Measurements from ENCODE around the gene HMX2.

The HMX2 gene

DNA sequence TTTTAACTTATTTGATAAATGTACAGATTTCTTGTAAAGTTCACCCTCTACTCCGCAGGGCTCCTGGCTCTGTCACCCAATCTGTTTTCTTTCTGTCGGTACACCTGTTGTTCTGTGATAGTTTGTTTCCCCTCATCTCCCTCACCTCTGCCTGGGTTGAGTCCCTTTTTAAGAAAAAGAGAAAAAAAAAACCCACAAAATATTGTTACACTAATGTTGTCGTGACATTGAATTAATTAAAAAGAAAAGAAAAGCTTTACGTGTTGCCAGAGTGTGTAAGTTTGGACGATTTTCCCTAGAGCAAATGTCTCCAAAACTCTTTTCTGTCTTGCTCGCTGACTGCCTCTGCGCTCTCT is 8.8 kb upstream of the HMX2 start:
- DNase-seq (ENCODE audit: low read depth) = no peak

- no peak for DNase-seq (ENCODE audit: low read depth)
These were observed 8.3 kb upstream of the HMX2 start for GRCh38 chr10:123139521-123140163.

DNA sequence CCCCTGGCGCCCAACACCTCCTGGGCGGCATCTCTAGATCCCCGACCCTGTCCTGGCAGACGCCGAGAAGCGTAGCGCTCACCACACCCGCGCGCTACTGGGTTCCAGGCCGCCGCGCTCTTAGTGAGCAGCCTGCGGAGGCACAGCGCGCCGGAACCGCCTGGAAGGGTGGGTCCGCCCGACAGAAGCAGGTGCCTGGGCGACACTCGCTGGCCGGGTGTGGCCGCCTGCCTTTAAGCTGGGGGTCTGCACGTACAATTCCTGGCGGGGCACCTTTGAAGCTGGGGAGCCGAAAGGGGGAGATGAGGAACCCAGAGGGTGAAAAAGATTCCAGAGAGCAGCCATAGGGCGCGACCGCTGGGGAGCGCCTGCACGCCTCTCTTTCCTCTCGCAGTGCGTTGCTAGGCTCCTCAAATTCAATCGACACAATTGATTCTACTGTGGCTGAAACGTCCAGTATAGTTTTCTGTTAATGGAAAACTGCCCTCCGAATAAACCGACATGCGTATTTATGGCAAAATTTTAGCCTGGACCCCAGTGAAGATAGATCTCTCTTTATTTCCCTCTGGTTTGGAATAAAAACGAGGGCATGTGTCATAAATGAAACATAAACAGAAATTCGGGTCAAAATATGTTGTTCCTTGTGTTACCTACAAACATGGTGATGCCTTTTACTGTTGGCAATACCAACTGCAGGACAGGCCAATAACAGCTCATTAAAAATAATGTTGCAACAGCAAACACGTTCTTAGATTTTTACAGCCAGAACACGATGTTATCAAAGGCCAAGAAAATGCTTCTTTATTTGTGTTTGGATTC is 7.6 kb upstream of the HMX2 start:
- no peak for DNase-seq (ENCODE audit: low read depth)

GRCh38 chr10:123140983-123141390 is 6.9 kb upstream of the HMX2 start:
- no peak for DNase-seq (ENCODE audit: low read depth)

DNA sequence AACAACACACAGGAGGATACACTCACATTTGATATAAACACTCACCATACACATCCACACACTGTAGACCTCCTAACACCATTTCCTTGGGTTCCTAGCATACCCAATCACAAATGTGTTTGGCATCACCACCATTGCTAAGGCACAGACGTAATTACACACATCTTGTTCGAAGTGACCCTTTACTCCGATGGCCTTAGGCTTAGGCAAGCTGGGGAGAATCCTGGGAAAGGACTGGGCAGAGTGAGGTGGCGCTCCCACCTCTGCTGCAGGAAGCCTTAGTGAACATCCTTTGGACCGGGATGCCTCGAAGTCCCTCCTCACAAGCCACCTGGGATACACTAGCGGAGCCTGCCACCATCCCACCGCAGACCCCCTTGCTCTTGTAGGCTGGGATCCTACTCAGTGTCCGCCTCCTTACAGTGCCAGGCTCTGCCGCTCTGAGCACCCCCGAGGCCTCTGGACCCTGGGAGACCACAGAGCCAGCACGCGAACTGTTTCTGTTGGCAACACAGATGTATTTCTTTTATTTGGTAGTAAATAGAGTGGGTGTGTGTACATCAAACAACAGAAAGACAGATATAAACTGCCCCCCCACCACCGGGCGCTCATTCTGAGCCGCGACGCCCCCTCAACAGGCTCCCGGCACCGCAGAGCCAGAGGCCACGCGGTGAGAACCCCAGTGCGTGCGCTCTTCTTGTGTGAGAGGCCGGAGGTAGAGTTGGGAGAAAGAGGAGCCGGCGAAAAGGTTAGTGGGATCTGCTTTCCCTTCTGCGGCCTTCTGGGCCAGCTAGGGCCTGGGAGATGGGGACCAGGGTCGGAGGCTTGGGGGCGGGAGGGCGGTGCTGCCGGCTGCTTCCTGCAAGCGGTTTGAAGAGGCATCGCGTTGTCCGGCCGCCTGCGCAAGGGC is 5.9 kb upstream of the HMX2 start:
- no peak for DNase-seq (ENCODE audit: low read depth)

- DNase-seq (ENCODE audit: low read depth) = no peak
These were observed 5.2 kb upstream of the HMX2 start for GRCh38 chr10:123142701-123143161.

GRCh38 chr10:123143162-123143824 is 4.6 kb upstream of the HMX2 start:
- no peak for DNase-seq (ENCODE audit: low read depth)

DNA sequence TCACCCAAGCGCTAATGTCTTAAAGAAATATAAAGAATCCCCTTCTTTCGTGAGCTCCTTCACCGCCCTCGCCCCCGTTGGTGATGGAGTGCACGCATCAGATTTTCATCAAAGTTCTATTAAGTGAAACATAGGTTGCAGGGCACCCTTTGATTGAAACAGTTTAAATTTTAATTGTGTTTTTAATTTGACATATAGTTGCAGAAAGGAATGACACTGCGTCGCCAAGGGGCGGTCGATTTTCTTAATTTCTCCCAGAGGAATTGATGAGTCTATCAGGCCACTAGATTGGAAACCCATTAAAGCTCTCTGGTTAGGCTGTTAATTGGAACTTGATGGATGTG is 4.1 kb upstream of the HMX2 start:
- DNase-seq (ENCODE audit: low read depth) = no peak

DNA sequence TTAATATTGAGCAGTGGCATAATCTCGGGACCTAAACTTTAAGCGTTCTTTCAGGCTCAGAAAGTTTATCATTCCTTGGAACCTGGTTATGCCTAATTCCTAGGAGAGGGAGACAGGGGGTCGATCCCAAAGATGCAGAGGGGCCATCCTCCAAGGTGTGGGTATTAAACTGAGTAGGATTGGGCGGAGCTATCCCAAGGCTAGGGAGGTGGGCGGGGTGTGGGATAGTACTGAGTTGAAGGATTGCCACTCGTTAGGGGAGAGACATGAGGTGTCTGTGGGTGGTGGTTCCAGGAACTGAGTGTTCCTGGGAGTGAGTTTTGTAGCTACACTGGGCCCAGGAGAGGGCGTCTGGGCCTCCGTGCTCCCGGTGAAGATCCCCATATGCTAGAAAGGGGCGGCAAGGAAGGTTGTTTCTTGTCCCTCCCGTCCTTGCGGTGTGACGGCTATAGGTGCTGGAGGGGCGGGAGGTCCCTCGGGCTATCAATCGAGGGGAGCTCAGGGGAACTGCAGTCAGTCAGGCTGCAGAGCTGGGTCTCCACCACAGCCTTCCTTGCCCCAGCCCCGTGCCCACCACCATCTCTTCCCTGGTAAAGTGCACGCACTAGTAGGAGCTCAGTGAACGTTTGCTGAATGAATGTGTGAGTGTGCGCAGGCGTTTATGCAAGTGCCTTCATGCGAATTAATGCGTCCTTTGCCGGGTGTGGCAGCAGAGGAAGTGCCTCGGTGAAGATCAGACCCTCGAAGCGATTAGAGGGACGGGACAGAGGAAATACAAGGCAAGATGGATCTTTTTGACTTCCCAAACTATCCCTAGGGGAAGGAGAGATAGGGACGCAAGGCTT is 3.0 kb upstream of the HMX2 start:
- no peak for DNase-seq (ENCODE audit: low read depth)

DNA sequence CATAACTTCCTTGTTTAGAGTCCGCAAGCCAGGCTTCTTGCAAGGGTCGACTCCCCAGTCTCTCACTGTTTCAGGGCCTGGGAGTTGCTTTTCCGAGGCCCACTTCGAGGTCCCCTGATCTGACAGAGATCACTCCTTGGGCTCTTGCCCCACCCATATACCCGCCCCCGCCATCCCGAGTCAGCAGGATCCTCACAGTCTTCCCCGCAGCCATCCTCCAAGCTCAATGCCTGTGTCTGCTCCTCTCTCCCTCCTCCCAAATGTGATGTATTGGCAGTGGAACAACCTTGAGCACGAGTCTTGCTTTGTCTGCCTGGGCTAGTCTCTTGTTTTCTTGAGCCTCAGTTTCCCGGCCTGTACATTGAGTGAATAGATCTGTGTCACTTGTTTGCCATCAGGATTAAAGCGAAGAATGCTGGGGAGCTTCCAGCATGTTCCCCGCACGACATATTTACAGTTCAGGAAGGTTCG is 2.4 kb upstream of the HMX2 start:
- no peak for DNase-seq (ENCODE audit: low read depth)

- DNase-seq (ENCODE audit: low read depth) = no peak
These were observed 1.7 kb upstream of the HMX2 start for GRCh38 chr10:123146013-123146893.

GRCh38 chr10:123146894-123147634 is 872 bp upstream of the HMX2 start:
- DNase-seq (ENCODE audit: low read depth) = no peak

DNA sequence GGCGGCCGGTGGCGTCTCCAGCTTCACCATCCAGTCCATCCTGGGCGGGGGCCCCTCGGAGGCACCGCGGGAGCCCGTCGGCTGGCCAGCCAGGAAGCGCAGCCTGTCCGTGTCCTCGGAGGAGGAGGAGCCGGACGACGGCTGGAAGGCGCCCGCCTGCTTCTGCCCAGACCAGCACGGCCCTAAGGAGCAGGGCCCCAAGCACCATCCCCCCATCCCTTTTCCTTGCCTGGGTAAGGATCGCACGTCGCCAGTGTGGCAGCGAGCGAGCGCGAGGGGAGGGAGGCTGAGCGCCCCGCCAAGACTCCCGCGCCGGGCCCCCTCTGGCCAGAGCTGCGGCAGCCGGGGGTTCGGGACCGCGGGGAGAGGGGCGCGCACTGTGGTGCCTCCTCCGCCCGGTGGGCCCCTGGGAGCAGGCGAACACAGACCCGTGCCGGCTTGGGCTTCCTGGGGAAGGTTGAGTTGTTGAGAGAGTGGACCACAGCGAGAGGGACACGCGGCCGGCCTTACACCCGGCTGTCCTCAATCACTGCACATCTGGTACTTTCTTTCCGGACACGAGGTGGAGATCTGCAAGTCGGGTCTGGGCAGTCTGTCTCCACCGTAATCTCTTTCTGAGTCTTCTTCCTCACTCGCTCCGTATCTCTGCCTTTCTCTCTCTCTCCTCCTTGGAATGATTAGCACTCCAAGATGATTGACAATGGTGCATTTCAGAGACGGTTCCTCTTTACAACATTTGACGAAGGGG is 652 bp downstream of the HMX2 start:
- DNase-seq (ENCODE audit: low read depth) = no peak

GRCh38 chr10:123149162-123149567 is 1.2 kb downstream of the HMX2 start:
- DNase-seq (ENCODE audit: low read depth) = no peak

DNA sequence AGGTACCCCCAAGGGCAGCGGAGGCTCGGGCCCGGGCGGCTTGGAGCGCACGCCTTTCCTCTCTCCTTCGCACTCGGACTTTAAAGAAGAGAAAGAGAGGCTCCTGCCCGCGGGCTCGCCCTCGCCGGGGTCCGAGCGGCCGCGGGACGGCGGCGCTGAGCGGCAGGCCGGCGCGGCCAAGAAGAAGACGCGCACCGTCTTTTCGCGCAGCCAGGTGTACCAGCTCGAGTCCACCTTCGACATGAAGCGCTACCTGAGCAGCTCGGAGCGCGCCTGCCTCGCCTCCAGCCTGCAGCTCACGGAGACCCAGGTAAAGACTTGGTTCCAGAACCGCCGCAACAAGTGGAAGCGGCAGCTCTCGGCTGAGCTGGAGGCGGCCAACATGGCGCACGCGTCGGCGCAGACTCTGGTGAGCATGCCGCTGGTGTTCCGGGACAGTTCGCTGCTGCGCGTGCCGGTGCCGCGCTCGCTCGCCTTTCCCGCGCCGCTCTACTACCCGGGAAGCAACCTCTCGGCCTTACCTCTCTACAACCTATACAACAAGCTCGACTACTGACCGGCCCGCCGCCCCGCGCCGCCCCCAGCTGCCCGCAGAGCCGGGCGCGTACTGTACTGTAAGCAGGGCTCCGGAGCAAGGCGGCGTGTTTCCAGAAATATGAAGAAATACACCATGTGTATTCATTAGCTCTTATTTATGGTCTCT is 1.8 kb downstream of the HMX2 start:
- DNase-seq (ENCODE audit: low read depth) = no peak

GRCh38 chr10:123150271-123150985 is 2.5 kb downstream of the HMX2 start:
- no peak for DNase-seq (ENCODE audit: low read depth)

DNA sequence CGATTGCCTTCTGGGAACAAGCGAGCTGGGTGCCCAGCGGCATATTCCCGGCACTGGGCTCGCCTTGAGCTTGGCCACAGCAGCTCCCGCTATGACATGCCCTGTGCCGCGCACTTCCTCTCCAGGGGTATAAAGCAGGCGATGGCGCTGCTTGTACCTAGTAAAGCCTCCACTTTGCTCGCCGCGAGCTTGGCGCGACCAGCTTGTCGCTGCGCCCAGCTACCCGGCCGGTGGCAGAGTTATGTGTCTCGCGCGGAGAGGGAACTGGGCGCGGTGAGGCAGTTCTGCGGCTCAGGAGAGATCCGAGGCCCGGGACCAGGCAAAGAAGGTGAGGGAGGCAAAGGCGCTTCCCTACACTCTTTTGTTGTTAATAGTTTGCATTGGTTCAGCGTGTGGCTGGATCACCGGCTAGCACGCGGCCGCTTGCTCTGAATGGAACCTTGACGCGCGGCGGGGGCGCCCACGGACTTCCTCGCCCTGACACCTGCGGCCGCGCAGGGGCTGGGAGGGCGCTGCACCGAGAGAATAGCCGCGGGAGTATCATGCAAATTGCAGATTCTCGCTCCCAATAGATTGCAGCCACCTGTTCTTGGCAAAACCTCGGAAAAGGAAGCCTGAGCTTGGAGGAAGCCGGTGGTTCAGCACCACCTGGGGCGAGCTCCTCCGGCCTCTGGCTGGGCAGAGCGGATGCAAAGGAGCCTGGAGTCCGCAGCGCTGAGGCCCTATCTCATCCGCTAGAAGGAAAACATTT is 3.2 kb downstream of the HMX2 start:
- no peak for DNase-seq (ENCODE audit: low read depth)
